ENCODE results near the gene SERPINA10. TPM values are rescaled to one million over a fixed set of nuclear protein-coding genes. Genes with fewer than 3 reads are reported as not detected.

Gene SERPINA10
- total and polyA plus RNA-seq, 2 donors from 2014 or later = not detected

DNA sequence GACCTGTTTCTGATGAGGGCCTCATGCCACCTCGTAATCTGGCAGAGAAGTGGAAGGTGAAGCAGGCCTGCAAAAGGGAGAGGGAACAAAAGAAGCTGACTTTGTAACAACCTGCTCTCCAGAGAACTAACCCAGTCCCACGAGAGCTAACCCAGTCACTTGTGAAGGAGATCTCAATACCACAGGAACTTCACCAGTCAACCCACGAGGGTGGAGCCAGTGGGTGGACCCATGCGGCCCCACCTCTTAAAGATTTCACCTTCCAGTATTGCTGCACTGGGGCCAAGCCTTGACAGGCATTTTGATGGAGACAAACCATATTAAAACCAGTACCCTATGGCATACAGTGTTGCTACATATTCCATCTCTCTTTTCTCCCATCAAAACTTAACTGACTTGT is 55.1 kb downstream of the SERPINA10 start:
- H3K27me3 ChIP-seq (ENCODE audit: control insufficient read depth, insufficient read depth, low read length) = no peaks in the 10 kb centered on the region
- no peak overlapping the region for H3K9ac ChIP-seq (ENCODE audit: low read length in 3 of 3)
- no peaks in the 10 kb centered on the region for H3K4me1 ChIP-seq (ENCODE audit: control insufficient read depth in 2 of 3, insufficient read depth in 2 of 3, low read depth in 1 of 3, low read length in 3 of 3)
- no peak overlapping the region for H3K4me3 ChIP-seq (ENCODE audit: low read length in 3 of 3)
- TF ChIP-seq, protein P1, sequence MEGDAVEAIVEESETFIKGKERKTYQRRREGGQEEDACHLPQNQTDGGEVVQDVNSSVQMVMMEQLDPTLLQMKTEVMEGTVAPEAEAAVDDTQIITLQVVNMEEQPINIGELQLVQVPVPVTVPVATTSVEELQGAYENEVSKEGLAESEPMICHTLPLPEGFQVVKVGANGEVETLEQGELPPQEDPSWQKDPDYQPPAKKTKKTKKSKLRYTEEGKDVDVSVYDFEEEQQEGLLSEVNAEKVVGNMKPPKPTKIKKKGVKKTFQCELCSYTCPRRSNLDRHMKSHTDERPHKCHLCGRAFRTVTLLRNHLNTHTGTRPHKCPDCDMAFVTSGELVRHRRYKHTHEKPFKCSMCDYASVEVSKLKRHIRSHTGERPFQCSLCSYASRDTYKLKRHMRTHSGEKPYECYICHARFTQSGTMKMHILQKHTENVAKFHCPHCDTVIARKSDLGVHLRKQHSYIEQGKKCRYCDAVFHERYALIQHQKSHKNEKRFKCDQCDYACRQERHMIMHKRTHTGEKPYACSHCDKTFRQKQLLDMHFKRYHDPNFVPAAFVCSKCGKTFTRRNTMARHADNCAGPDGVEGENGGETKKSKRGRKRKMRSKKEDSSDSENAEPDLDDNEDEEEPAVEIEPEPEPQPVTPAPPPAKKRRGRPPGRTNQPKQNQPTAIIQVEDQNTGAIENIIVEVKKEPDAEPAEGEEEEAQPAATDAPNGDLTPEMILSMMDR (IDR thresholded peaks at IDR 0.05; ENCODE audit: borderline replicate concordance, extremely low read depth, insufficient read depth) = no peak
- no peaks in the 10 kb centered on the region for H3K9me3 ChIP-seq (ENCODE audit: control insufficient read depth in 2 of 3, insufficient read depth in 1 of 3, low read length in 3 of 3)
- intact Hi-C loops (cut with DNase I) = no loop called here
- no peak for DNase-seq
- H3K27ac ChIP-seq (ENCODE audit: low read depth in 2 of 2, low read length in 2 of 2) = no peak overlapping the region
- H3K36me3 ChIP-seq (ENCODE audit: control insufficient read depth in 2 of 3, insufficient read depth in 3 of 3, low read length in 3 of 3) = no peaks in the 10 kb centered on the region
- no peak for FAIRE-seq

DNA sequence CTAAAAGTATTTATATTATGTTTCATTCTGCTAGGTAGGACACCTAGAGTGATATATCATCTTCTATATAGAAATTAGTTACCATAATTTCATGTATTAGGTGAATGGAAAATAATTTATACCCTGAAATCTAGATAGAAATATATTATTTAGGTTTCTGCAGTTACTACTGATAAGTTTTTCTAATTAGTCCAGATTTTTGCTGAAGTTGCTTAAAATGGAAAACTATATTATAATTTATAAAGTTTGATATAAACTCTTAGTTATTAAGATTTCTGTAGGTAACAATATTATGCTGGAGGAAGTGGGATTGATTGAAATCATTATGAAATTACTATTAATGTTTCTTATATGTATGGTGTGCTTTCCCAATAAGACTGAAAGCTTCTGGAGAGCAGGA is 56.0 kb downstream of the SERPINA10 start:
- Histone ChIP-seq H3K36me3 (ENCODE audit: control insufficient read depth in 2 of 3, insufficient read depth in 3 of 3, low read length in 3 of 3) (no peaks in the 10 kb centered on the region), H3K27me3 (ENCODE audit: control insufficient read depth, insufficient read depth, low read length) (no peaks in the 10 kb centered on the region), H3K4me1 (ENCODE audit: control insufficient read depth in 2 of 3, insufficient read depth in 2 of 3, low read depth in 1 of 3, low read length in 3 of 3) (no peaks in the 10 kb centered on the region), H3K4me3 (ENCODE audit: low read length in 3 of 3) (no peak overlapping the region), H3K9ac (ENCODE audit: low read length in 3 of 3) (no peak overlapping the region), H3K27ac (ENCODE audit: low read depth in 2 of 2, low read length in 2 of 2) (no peak overlapping the region), H3K9me3 (ENCODE audit: control insufficient read depth in 2 of 3, insufficient read depth in 1 of 3, low read length in 3 of 3) (no peaks in the 10 kb centered on the region)
- DNase-seq (no peak), FAIRE-seq (peak; percentile 60)
- TF ChIP-seq, protein P1 (IDR thresholded peaks at IDR 0.05; ENCODE audit: borderline replicate concordance, extremely low read depth, insufficient read depth) = no peak
- intact Hi-C loops (cut with DNase I) = no loop called here

Other genes with a start within 250 kb of the SERPINA10 start
- 193 TPM for gene DDX24, start 212.1 kb downstream of the SERPINA10 start, total RNA-seq
- 139 TPM for gene DDX24, start 212.1 kb downstream of the SERPINA10 start, polyA plus RNA-seq (ENCODE audit: insufficient read depth, low read depth, low replicate concordance)
- gene IFI27L1, start 212.0 kb downstream of the SERPINA10 start, total RNA-seq = 22.5 TPM
- 30.6 TPM for gene IFI27L1, start 212.0 kb downstream of the SERPINA10 start, polyA plus RNA-seq (ENCODE audit: insufficient read depth, low read depth, low replicate concordance)
- 143 TPM for gene IFI27, start 182.5 kb downstream of the SERPINA10 start, total RNA-seq
- gene IFI27, start 182.5 kb downstream of the SERPINA10 start, polyA plus RNA-seq (ENCODE audit: insufficient read depth, low read depth, low replicate concordance) = 356 TPM
- 28.2 TPM for gene IFI27L2, start 163.7 kb downstream of the SERPINA10 start, total RNA-seq
- gene IFI27L2, start 163.7 kb downstream of the SERPINA10 start, polyA plus RNA-seq (ENCODE audit: insufficient read depth, low read depth, low replicate concordance) = 223 TPM
- 0.47 TPM for gene PPP4R4, start 118.9 kb downstream of the SERPINA10 start, total RNA-seq
- not detected for gene PPP4R4, start 118.9 kb downstream of the SERPINA10 start, polyA plus RNA-seq (ENCODE audit: insufficient read depth, low read depth, low replicate concordance)
- gene SERPINA6, start 30.1 kb upstream of the SERPINA10 start, total RNA-seq = 1.7 TPM
- 12.9 TPM for gene SERPINA6, start 30.1 kb upstream of the SERPINA10 start, polyA plus RNA-seq (ENCODE audit: insufficient read depth, low read depth, low replicate concordance)
- not detected for gene SERPINA2, start 73.4 kb upstream of the SERPINA10 start, total RNA-seq
- not detected for gene SERPINA2, start 73.4 kb upstream of the SERPINA10 start, polyA plus RNA-seq (ENCODE audit: insufficient read depth, low read depth, low replicate concordance)
- gene SERPINA1, start 95.3 kb upstream of the SERPINA10 start, total RNA-seq = 1,861 TPM
- gene SERPINA1, start 95.3 kb upstream of the SERPINA10 start, polyA plus RNA-seq (ENCODE audit: insufficient read depth, low read depth, low replicate concordance) = 2,184 TPM
- not detected for gene SERPINA11, start 159.5 kb upstream of the SERPINA10 start, total RNA-seq
- gene SERPINA11, start 159.5 kb upstream of the SERPINA10 start, polyA plus RNA-seq (ENCODE audit: insufficient read depth, low read depth, low replicate concordance) = not detected
- gene SERPINA9, start 182.9 kb upstream of the SERPINA10 start, total RNA-seq = not detected
- gene SERPINA9, start 182.9 kb upstream of the SERPINA10 start, polyA plus RNA-seq (ENCODE audit: insufficient read depth, low read depth, low replicate concordance) = not detected
- not detected for gene SERPINA12, start 216.2 kb upstream of the SERPINA10 start, total RNA-seq
- not detected for gene SERPINA12, start 216.2 kb upstream of the SERPINA10 start, polyA plus RNA-seq (ENCODE audit: insufficient read depth, low read depth, low replicate concordance)

Measured in kidney (tissue), 14 donors.